AG09319 (cell line): ENCODE data around the gene NAB2.

Experiments used
- DNase-seq: peaks from one replicate; pipeline ENCODE4 v3.0.0-alpha.2; 2010; ENCODE audit warnings: low read depth; ENCODE audit errors: extremely low read depth
- TF ChIP-seq, protein P1 (sequence below): IDR thresholded peaks from 2 replicates; pipeline ENCODE4 v1.5.1; 2011; ENCODE audit warnings: low read depth, mild to moderate bottlenecking, inconsistent platforms, low read length, moderate library complexity

The NAB2 gene

GRCh38 chr12:57141249-57141648 lies 52.3 kb downstream of the NAB2 start:
- no peak for DNase-seq
- TF ChIP-seq, protein P1, sequence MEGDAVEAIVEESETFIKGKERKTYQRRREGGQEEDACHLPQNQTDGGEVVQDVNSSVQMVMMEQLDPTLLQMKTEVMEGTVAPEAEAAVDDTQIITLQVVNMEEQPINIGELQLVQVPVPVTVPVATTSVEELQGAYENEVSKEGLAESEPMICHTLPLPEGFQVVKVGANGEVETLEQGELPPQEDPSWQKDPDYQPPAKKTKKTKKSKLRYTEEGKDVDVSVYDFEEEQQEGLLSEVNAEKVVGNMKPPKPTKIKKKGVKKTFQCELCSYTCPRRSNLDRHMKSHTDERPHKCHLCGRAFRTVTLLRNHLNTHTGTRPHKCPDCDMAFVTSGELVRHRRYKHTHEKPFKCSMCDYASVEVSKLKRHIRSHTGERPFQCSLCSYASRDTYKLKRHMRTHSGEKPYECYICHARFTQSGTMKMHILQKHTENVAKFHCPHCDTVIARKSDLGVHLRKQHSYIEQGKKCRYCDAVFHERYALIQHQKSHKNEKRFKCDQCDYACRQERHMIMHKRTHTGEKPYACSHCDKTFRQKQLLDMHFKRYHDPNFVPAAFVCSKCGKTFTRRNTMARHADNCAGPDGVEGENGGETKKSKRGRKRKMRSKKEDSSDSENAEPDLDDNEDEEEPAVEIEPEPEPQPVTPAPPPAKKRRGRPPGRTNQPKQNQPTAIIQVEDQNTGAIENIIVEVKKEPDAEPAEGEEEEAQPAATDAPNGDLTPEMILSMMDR, result no peak

DNA sequence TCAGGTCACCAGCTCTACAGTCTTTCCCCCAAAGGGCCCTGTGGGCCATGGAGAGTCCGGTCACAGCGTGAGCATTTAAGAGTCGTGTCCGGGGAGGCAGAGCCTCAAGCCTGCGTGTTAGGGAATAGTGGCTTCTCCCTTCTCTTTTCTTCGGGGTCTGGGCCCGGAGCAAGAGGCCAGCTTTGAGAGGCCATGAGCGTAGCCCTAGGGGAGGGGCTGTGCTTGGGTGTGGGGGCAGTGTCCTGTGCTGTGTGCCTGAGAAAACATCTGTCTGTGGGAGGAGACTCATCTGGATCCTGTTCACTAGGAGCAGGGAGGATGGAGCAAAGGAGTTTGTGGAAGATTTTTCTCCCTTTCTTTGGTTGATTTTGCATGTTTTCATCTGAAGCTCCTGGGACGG lies 53.2 kb downstream of the NAB2 start:
- TF ChIP-seq, protein P1, result no peak
- no peak for DNase-seq

DNA sequence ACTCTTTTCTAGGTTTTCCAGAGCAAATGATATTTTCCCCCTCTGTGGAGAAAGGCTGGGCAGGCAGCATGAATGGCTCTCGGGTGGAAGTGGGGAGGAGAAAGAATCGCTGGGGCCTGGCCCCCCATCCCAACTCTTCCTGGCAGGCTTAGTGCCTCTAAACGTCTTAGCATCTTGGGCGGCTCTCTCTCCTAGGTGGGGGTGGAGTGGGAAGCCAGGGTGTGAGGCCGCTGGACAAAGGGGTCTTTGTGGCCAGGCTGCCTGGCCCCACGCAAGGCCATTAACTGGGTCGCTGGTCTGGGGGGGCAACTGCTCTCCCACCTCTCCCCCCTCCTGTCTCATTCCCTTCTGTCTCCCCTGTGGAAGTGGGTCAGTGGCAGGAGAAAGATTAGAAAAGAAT lies 53.8 kb downstream of the NAB2 start:
- TF ChIP-seq, protein P1, result no peak

DNA sequence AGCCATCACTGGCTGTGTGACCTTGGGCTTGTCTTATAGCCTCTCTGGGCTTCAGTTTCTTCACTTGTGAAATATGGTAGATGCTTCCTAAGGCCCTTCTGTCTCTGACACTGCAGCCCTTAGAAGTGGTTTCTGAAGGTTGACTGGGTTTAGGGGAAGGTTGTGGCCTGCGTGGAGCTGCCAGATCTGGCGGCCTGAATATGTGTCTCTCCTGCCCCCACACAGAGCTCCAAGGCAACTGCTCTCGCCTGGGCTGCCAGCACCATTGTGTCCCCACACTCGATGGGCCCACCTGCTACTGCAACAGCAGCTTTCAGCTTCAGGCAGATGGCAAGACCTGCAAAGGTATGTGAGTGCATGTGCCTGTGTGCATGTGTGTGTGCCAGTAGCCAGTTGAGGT lies 54.5 kb downstream of the NAB2 start:
- TF ChIP-seq, protein P1, result no peak
- DNase-seq, result no peak

More for the DNA sequence above, 53.8 kb downstream of the NAB2 start:
- DNase-seq, result no peak
